HG03135 (cell line): Measurements from ENCODE around the gene LRRC74B.

ENCODE experiments used
- ATAC-seq: cut with Tn5 transposase; IDR thresholded peaks from one replicate; pipeline ENCODE4 v1.9.1; 2021; ENCODE audit warnings: mild to moderate bottlenecking, moderate library complexity; ENCODE audit not compliant: unreplicated experiment

Gene LRRC74B

GRCh38 chr22:21101877-21102638 is 56.3 kb downstream of the LRRC74B start:
- no peak for ATAC-seq

DNA sequence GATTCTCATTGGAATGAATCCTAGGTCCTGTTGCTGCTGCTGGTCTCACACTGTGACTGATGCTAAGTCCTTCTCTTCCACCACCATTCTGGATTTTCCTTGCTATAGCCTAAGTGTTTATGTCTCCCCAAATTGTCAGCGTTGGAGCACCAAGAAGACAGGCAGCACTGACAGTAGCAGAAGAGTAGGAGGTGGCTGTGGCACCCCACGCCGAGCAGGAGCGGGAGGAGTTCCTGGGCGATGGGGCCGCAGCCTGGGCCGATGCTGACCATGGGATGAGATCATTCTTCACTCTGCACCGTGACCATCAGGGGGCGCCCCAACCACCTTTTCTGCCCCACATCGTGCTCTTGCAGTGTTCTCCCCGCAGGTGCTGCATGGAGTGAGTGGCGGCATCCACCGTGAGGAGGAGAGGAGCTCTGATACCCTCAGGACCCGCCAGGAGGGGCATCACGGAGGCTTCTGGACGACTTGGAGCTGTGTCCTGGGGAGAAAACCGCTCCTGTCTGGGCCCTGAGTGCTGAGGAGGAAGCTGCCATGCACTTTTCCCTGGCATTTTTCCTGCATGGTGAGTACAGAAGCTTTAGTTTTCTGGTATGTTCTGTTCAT is 57.0 kb downstream of the LRRC74B start:
- no peak for ATAC-seq

DNA sequence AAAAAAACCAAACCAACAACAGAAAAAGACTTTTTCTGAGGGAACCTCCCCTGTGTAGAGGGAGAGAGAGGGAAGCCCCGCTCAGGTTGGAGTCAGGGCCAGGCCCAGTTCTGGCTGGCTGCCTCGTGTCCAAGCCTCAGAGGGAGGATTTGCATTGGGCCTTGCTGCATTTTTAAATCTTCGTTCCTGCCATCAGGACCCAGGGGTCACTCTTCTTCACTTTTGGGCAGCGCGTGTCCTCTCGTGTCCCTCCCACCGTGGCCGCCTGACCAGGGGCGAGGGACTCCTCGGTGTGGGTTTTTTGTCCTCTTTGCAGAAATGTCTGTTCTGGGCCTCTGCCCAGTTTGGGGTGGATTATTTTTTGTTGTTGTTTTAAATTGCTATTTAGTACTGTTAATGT is 57.9 kb downstream of the LRRC74B start:
- ATAC-seq: no peak

DNA sequence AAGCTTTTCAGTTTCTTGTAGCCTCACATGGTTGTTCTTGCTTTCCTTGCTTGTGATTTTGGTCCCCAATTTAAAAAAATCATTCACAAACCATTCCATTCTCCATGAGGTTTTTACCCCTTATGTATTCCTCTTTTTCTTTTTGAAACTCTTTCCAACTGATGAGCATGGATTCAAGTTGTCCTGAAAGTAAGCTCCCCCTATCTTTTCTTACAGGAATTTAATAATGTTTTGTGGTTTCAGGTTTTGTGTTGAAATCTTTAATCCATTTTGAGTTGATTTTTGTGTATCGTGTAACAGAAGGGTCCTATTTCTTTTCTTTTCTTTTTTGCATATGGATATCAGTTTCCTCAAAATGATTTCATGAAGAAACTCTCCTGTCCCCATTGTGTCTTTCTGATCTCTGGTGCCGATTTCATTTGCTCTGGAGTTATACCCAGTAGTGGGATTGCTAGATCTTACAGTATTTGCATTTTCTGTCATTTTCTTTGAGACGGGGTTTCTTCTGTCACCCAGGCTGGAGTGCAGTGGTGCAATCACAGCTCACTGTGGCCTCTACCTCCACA is 58.5 kb downstream of the LRRC74B start:
- ATAC-seq: no peak

- no peak for ATAC-seq
Observed at GRCh38 chr22:21105294-21105693, 59.5 kb downstream of the LRRC74B start.

- no peak for ATAC-seq
Observed at GRCh38 chr22:21106000-21106399, 60.3 kb downstream of the LRRC74B start.

GRCh38 chr22:21108379-21109115 is 62.8 kb downstream of the LRRC74B start:
- no peak for ATAC-seq
